GM12878 (cell line): ENCODE measurements around the gene TLCD5. TPM values are rescaled to one million over a fixed set of nuclear protein-coding genes. Genes with fewer than 3 reads are reported as not detected.

Experiments
- ATAC-seq: fragments of 200-7000 bp; cut with Tn5 transposase; 3 replicates; pipeline ENCODE4 v1.9.1; 2020; ENCODE audit warnings: mild to moderate bottlenecking, moderate library complexity
- BruUV-seq: library from RNA; stranded (reverse); fragments of 400-500 nt; replicated peaks from 2 replicates; lab custom pipeline; 2021; lab: Mats Ljungman, UMichigan
- CTCF ChIA-PET: fragments of 300-600 bp; sonication (Branson Sonifier 250); formaldehyde crosslinking; extraction: SDS; loops from one replicate; lab custom pipeline; 2021; ENCODE audit warnings: inconsistent platforms; lab: Yijun Ruan, JAX
- POLR2A ChIA-PET: fragments of 350-600 bp; formaldehyde crosslinking; extraction: SDS; loops from one replicate; lab custom pipeline; 2021; ENCODE audit warnings: inconsistent platforms; lab: Charles Lee
- RAD21 ChIA-PET: fragments of 300-600 bp; sonication (Branson Sonifier 250); formaldehyde crosslinking; loops from one replicate; lab custom pipeline; 2023; ENCODE audit warnings: antibody characterized with exemption; ENCODE audit not compliant: unreplicated experiment; lab: Charles Lee
- SMC1A ChIA-PET: fragments of 300-600 bp; sonication (Branson Sonifier 250); formaldehyde crosslinking; loops from one replicate; lab custom pipeline; 2023; ENCODE audit not compliant: unreplicated experiment, uncharacterized antibody; lab: Charles Lee
- DNase-seq: peaks from one replicate; pipeline ENCODE4 v3.0.0-alpha.2; 2011; ENCODE audit warnings: low read depth, low spot score
- FAIRE-seq: peaks from 3 replicates; lab custom pipeline; 2011; peaks lifted over from hg19 to GRCh38; lab: Jason Lieb, UNC
- H2AFZ ChIP-seq: 2 replicates; pipeline ENCODE4 v1.6.0; 2011; ENCODE audit warnings: low read depth, low read length, control low read depth; ENCODE audit not compliant: control insufficient read depth
- H3K27ac ChIP-seq: 2 replicates; pipeline ENCODE4 v1.5.1; 2011; ENCODE audit warnings: control low read depth; ENCODE audit not compliant: control insufficient read depth, insufficient read depth
- H3K27me3 ChIP-seq, 2 experiments: replicated peaks in 1 of 2; 2 replicates each; pipeline versions ENCODE4 v1.6.0 to v1.6.1; 2011; ENCODE audit warnings: low read length in 1 of 2; ENCODE audit not compliant: control insufficient read depth in 2 of 2, insufficient read depth in 2 of 2
- H3K36me3 ChIP-seq, 2 experiments: 2 replicates each; pipeline ENCODE4 v1.5.1; 2011; ENCODE audit warnings: low read length in 1 of 2; ENCODE audit not compliant: control insufficient read depth in 2 of 2, insufficient read depth in 2 of 2
- H3K4me1 ChIP-seq: 2 replicates; pipeline ENCODE4 v1.6.1; 2011; ENCODE audit warnings: mild to moderate bottlenecking, low read length, moderate library complexity, mixed read lengths; ENCODE audit not compliant: control insufficient read depth, insufficient read depth
- H3K4me2 ChIP-seq: 2 replicates; pipeline ENCODE4 v1.6.0; 2011; ENCODE audit warnings: control low read depth; ENCODE audit not compliant: control insufficient read depth, insufficient read depth
- H3K4me3 ChIP-seq: fragments of 200-600 bp; sonication (generic); 2 replicates; pipeline ENCODE4 v1.5.1; 2016
- H3K79me2 ChIP-seq: 2 replicates; pipeline ENCODE4 v1.6.0; 2011; ENCODE audit warnings: low read length; ENCODE audit not compliant: control insufficient read depth, insufficient read depth
- H3K9ac ChIP-seq: 2 replicates; pipeline ENCODE4 v1.8.0; 2011; ENCODE audit warnings: low read length, control low read depth, mixed read lengths; ENCODE audit not compliant: control insufficient read depth, insufficient read depth
- H3K9me3 ChIP-seq: replicated peaks from 3 replicates; pipeline ENCODE4 v1.5.1; 2011; ENCODE audit warnings: mild to moderate bottlenecking, low read length; ENCODE audit not compliant: control insufficient read depth, insufficient read depth
- H4K20me1 ChIP-seq: 2 replicates; pipeline ENCODE4 v1.6.0; 2011; ENCODE audit not compliant: control insufficient read depth, insufficient read depth
- ATF7 ChIP-seq: fragments of 450-650 bp; IDR thresholded peaks from 2 replicates; pipeline ENCODE4 v1.6.1; 2016; ENCODE audit warnings: low read depth, mild to moderate bottlenecking
- PKNOX1 ChIP-seq: fragments of 450-650 bp; IDR thresholded peaks from 2 replicates; pipeline ENCODE4 v1.6.1; 2016; ENCODE audit warnings: mild to moderate bottlenecking
- WGBS: methylation state at CpG from one replicate; pipeline ENCODE4 v1.1.6; 2016; ENCODE audit warnings: low lambda C conversion rate; ENCODE audit not compliant: insufficient replicate concordance, insufficient coverage; ENCODE audit errors: missing lambda C conversion rate; 5-methylcytosine and 5-hydroxymethylcytosine counted together
- in situ Hi-C: fragments of 300-500 bp; cut with MboI; formaldehyde crosslinking; loops from 9 replicates; pipeline ENCODE4 v1.14.3; 2018; ENCODE audit warnings: mixed read lengths
- intact Hi-C: fragments of 100-400 bp; cut with micrococcal nuclease; formaldehyde crosslinking; loops from one replicate; pipeline ENCODE4 v1.14.2; 2022; ENCODE audit not compliant: unreplicated experiment
- polyA plus RNA-seq, 11 experiments: library from polyadenylated mRNA; depleted of rRNA in 4 of 11; unstranded in 6 of 11; stranded (reverse) in 5 of 11; fragments of >200 nt; fragmentation: Nextera tagmentation in 4 of 11; fragmentation: Illumina TruSeq in 1 of 11; extraction: Ambion mirVana in 4 of 11; extraction: Trizol in 1 of 11; gene quantifications; 1 replicate in 1 of 11; 2 replicates in 10 of 11; pipeline versions ENCODE4 v1.2.1 to v1.2.3, GENCODE V29; 2011 to 2016; ENCODE audit warnings: inconsistent platforms in 2 of 11, missing spikeins in 2 of 11, low read depth in 1 of 11
- total RNA-seq, 4 experiments: library from RNA; depleted of rRNA in 3 of 4; stranded (reverse); fragments of >200 nt in 3 of 4; fragmentation: Illumina TruSeq in 1 of 4; extraction: Trizol in 1 of 4; gene quantifications; 2 replicates each; pipeline versions ENCODE4 v1.2.1 to v1.2.3, GENCODE V29; 2013 to 2021
- TF ChIP-seq, protein P1 (sequence below): IDR thresholded peaks from 2 replicates; pipeline ENCODE4 v1.6.1; 2012; ENCODE audit warnings: mild to moderate bottlenecking, low read depth, low read length

TLCD5 gene
- total and polyA plus RNA-seq, 10 of the 15 experiments (the other 5 are each of a cell fraction or from before 2014, with no cell fraction given): 2.4 to 13.3 (median 3.2) TPM

DNA sequence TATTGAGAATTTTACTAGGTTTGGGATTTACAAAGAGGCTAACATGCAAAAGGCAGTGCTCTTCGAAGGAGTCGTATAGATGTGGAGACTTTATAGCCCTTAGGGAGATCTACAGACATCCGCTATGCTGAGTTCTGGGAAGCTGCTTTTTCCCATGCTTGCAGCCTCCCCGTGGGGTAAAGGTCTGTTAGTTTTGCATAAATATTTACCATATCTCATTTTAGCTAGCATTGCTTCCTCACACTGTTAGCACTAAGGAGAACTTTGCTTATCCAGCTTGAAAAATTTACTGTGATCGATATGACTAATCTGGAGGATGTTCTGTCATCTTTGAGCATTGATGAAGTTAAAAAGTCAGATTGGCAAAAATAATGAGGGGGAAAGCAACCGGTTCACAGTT is 29.7 kb downstream of the TLCD5 start:
- FAIRE-seq: no peak
- TF ChIP-seq PKNOX1 (no peak), ATF7 (no peak)
- TF ChIP-seq, protein P1, sequence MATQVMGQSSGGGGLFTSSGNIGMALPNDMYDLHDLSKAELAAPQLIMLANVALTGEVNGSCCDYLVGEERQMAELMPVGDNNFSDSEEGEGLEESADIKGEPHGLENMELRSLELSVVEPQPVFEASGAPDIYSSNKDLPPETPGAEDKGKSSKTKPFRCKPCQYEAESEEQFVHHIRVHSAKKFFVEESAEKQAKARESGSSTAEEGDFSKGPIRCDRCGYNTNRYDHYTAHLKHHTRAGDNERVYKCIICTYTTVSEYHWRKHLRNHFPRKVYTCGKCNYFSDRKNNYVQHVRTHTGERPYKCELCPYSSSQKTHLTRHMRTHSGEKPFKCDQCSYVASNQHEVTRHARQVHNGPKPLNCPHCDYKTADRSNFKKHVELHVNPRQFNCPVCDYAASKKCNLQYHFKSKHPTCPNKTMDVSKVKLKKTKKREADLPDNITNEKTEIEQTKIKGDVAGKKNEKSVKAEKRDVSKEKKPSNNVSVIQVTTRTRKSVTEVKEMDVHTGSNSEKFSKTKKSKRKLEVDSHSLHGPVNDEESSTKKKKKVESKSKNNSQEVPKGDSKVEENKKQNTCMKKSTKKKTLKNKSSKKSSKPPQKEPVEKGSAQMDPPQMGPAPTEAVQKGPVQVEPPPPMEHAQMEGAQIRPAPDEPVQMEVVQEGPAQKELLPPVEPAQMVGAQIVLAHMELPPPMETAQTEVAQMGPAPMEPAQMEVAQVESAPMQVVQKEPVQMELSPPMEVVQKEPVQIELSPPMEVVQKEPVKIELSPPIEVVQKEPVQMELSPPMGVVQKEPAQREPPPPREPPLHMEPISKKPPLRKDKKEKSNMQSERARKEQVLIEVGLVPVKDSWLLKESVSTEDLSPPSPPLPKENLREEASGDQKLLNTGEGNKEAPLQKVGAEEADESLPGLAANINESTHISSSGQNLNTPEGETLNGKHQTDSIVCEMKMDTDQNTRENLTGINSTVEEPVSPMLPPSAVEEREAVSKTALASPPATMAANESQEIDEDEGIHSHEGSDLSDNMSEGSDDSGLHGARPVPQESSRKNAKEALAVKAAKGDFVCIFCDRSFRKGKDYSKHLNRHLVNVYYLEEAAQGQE: no peak
- intact Hi-C loops: no loop called here

More for the DNA sequence above, 29.7 kb downstream of the TLCD5 start:
- H3K79me2 ChIP-seq: peaks cover 2% of the 10 kb centered on the region; the same call in 1 of the 2 replicates
- ChIA-PET SMC1A (interaction anchor here (1.0 to 1.6 kb wide), 5 partner anchors 9 to 78 kb away, joined by 3 to 8 read pairs (median 3); no protein-coding TSS in a partner anchor), POLR2A (interaction anchor here (1.1 kb wide), 1 partner anchor 45 kb away, joined by 5 read pairs; no protein-coding TSS in a partner anchor), RAD21 (interaction anchor here (0.9 kb wide), 1 partner anchor 46 kb away, joined by 3 read pairs; no protein-coding TSS in a partner anchor), CTCF (interaction anchor here (0.9 to 1.6 kb wide), 4 partner anchors 10 to 20 kb away, joined by 3 to 6 read pairs (median 4); no protein-coding TSS in a partner anchor)
- no peak for DNase-seq
- in situ Hi-C loops: no loop called here
- H3K27me3 ChIP-seq: no peaks in the 10 kb centered on the region
- H3K9me3 ChIP-seq: no peaks in the 10 kb centered on the region
- no peaks in the 10 kb centered on the region for H3K4me1 ChIP-seq
- no peak overlapping the region for H3K27ac ChIP-seq
- no peaks in the 10 kb centered on the region for H4K20me1 ChIP-seq
- H3K36me3 ChIP-seq: no peaks in the 10 kb centered on the region; a peak in 3 of 4 replicates
- no TSS peak for BruUV-seq
- WGBS: 33% methylated on average over 6 of the region's 6 CpGs
- no peak overlapping the region for H3K4me2 ChIP-seq
- H3K9ac ChIP-seq: no peak overlapping the region
- ATAC-seq: no peak
- no peak overlapping the region for H2AFZ ChIP-seq
- H3K4me3 ChIP-seq: no peak overlapping the region
